IPS DF 4.7 (cell line): ENCODE data around the gene CDC14B.
"Not testable (repeated sequence)": the region's sequence is repeated elsewhere in the genome, so short reads cannot be mapped to it uniquely, and the experiment has no call there.

ENCODE experiments used
- DNase-seq: peaks from one replicate; pipeline ENCODE4 v3.0.0-alpha.2; 2013; ENCODE audit warnings: low spot score; ENCODE audit errors: extremely low read depth

CDC14B gene

GRCh38 chr9:96619491-96620180, at the start of gene CDC14B:
Gene CDC14B, minus strand, starts transcription at chr9:96619843. Its CDS starts 465 bp downstream, at chr9:96619378.
- DNase-seq, result peak; percentile 74

DNA sequence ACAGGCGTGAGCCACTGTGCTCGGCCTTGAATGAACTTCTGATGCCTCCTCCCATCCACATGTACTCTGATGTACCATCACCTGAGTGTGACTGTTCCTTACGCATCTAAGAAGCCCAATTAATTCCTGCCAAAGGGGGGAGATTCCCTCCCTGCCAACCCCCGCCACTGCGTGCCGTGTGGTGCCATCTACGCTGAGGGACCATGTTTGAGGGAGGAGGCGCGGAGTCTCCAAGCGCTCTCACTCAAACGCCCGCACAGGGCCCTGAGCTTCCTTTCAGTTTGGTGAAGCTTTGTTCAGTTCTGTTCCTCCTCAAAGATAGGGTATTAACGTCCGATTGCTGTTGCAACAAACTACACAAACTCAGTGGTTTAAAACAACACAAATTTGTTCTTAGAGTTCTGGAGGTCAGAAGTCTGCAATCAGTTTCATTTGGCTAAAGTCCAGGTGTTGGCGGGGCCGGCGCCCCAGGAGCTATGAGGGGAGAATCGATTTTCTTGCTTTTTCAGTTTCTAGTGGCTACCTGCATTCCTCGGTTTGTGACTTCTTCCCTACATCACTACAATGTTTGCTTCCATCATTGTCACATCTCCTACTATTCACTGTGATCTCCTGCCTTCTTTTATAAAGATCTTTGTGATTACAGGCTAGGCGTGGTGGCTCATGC, 49.4 kb upstream of the CDC14B start:
- no peak for DNase-seq

DNA sequence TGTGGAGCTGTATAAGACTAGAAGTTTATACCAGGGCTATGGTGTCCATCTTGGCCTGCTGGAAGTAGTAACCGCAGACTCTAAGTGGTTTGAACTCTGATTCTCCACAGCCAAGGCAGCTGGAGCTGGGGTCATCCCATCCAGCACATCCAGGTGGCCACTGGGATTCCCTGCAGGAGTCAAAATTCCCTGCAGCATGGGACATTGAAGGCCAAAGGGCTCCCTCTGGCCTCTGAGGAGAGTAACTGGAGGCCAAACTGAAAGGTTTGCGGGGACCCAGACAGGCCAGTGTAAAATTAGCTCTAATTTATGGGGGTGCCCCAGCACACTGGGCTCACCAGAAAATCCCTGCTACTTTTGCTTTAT, 47.7 kb upstream of the CDC14B start:
- DNase-seq, result no peak

- peak; percentile 46 for DNase-seq
These were observed 47.2 kb upstream of the CDC14B start for GRCh38 chr9:96666653-96667362.

DNA sequence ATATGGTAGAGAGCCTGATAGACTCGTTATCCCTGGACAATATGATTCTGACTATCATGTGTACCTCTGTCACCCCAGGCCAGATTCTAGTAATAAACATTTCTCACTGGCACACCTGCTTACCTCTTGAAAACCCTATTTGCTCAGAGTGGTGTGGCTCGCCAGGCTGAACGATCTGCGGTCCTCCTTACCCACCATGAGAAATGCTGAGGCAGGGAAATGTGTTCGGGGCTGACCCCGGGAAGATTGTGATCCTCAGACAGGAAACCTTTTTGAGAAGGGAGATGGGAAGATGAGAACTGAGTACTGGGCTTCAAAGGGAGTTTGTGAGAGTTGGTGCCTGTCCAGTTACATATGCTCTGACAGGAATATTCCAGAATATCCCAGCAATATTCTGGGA, 46.1 kb upstream of the CDC14B start:
- no peak for DNase-seq

- DNase-seq, result no peak
These were observed 44.0 kb upstream of the CDC14B start for GRCh38 chr9:96663506-96664120.

DNA sequence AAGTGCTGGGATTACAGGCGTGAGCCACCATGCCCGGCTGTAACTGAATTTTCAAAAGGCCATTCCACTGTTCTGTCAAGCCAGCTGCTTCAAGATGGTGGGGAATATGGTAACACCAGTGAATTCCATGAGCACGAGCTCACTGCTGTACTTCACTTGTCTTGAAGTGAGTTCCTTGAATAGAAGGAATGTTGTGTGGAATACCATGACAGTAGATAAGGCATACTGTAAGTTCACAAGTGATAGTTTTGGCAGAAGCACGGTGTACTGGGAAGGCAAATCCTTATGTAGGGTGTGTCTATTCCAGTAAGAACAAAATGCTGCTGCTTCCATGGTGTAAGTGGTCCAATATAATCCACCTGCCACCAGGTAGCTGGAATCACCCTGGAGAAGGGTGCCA, 42.1 kb upstream of the CDC14B start:
- no peak for DNase-seq

GRCh38 chr9:96660692-96661248, 41.1 kb upstream of the CDC14B start:
- DNase-seq, result no peak

DNA sequence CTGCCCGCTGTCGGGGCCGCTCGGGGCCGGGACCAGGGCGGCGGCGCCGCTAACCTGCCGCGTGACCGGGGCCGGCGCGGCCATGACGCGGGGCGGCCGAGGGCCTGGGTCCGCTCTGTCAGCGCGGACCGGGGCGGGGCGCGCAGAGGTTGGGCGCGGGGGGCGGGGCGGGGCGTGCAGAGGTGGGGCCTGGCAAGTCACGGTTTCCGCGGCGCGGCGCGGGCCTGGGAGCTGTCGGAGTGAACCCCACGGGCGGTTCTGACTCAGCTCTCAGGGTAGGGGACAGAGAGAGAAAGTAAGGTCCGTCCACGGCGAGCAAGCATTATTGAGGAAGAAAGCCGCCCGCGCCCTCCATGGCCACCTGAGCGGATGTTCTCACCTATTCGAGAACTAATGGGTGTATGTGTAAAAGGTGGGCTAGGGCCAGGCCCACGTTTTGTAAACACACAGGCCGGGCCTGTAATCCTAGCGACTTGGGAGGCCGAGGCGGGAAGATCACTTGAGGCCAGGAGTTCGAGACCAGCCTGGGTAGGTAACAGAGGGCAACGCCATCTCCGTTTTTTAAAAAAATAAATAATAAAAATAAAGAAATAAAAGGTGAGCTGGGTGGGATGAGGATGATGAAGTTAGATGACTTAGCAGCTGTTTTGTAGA, 35.7 kb upstream of the CDC14B start, which contains the start of gene PRXL2C:
PRXL2C (minus strand) TSS at position 120 of the 654 bp plus-strand sequence; CDS start at position 84, 36 bp downstream.
- DNase-seq, result no peak

DNA sequence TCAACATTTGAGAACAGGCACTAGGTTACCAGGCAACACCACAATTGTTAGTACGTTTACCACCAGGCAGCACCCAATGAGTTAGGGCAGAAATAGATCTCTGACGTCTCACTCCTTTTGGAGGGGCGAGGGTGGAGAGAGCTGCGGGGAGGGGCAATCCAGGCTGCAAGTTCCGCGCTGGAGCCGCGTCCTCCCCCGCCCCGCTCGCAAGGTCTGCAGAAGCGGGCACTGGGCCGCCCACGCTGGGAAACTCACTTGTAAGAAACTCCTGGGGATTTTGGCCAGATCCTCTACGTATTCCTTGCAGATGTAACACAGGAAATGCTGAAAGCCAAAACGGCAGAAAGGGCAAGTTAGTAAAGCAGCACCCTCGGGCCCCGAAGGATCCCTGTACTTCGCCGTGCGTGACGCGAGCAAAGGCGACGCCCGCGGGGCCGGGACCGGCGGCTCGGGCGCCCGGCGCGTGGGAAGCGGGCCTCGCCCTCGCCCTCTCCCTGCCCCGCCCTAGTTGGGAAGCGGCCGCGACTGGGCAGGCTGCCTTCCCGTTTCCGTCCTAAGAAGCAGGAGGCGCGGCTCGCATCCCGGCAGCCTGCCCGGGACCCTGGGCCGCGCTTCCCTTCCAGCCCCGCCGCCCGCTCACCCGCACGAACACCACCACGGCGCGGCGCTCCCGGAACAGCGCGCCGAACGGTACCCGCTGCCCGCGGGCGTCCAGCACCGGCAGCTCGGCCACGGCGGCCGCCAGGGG, 35.0 kb upstream of the CDC14B start:
- no peak for DNase-seq

DNA sequence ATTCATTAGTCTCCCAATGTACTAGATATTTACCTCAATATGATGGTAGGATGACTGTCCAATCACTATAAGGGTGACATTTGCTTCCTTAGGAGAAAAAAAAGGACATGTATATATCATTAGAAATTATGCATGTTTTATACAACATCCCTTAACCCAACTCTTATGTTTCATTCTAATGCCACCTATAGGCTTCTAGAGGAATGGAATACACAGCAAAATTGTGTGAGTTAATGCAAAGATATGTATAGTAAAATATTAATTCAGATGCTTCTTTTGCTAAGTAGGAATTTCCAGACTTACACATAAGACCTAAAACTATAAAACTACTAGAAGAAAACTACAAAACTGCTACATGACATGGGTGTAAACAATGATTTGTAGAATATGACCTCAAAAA, 32.0 kb upstream of the CDC14B start:
- DNase-seq, result no peak

GRCh38 chr9:96649620-96650324, 30.1 kb upstream of the CDC14B start:
- no peak for DNase-seq

- DNase-seq, result no peak
These were observed 26.7 kb upstream of the CDC14B start for GRCh38 chr9:96646081-96646991.

- DNase-seq, result no peak
These were observed 24.5 kb upstream of the CDC14B start for GRCh38 chr9:96644137-96644536.

DNA sequence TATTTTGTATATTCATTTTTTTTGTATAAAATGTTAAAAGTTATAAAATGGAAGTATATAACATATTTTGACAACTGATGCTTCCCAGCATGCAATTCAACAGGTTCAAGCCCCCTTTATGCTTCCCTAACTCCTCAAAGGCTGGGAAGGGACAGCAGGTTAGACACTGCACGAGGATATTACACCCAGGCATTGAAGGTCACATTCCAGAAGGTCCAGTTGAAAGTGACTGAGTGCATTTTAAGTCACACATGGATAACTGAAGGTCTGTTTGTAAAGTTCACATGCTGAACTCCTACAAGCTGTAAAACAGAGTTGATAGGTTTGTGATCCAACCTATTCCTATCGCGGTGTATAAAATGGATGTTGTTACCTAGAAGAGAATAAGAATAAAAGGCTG, 21.9 kb upstream of the CDC14B start:
- no peak for DNase-seq

- no peak for DNase-seq
These were observed 19.1 kb upstream of the CDC14B start for GRCh38 chr9:96638606-96639364.

- no peak for DNase-seq
These were observed 16.7 kb upstream of the CDC14B start for GRCh38 chr9:96636368-96636767.

DNA sequence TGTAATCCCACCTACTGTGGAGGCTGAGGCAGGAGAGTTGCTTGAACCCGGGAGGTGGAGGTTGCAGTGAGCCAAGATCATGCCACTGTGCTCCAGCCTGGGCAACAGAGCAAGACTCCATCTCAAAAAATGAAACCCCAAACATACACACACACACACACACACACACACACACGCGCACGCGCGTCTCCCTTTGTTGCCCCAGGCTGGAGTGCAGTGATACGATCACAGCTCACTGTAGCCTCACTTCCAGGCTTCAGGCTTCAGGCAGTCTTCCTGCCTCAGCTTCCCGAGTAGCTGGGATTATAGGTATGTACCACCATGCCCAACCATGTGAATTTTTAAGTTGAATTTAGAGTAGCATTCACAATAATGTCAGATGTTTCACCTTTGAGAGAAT, 13.9 kb upstream of the CDC14B start:
- DNase-seq, result not testable (repeated sequence)
